NCI-H2107 treated with DMSO at 0.1 percent for 48 hours (cell line): ENCODE measurements around the gene NHLRC1.

Source experiments
- DNase-seq: peaks from one replicate; lab custom pipeline; 2025; ENCODE audit not compliant: unreplicated experiment; lab: John Stamatoyannopoulos, UW

Gene NHLRC1

DNA sequence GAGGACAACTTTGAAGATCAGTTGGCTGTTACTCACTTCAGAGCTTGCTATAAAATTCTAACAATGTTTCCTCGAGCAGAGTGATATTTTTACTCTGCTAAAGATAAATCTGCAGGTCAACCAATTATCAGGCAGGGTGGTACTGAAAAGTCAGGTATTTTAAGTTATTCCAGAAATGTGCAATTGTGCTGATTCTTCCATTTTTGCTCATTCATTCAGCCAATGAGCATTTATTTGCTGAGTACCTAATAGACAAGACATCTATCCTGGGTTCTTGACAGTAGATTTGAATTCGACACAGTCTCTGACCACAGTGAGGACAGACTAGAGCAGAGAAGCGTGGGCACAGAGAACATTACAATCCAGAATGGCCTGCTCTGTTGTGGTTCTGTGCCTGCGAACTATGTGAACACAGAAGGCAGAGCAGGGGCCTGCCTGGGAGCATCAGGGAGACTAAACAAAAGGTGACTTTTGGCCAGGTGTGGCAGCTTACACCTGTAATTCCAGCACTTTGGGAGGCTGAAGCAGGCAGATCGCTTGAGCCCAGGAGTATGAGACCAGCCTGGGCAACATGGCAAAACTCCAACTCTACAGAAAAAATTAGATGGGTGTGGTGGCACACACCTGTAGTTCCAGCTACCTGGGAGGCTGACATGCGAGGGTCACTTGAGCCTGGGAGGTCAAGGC is 17.6 kb upstream of the NHLRC1 start:
- no peak for DNase-seq

DNA sequence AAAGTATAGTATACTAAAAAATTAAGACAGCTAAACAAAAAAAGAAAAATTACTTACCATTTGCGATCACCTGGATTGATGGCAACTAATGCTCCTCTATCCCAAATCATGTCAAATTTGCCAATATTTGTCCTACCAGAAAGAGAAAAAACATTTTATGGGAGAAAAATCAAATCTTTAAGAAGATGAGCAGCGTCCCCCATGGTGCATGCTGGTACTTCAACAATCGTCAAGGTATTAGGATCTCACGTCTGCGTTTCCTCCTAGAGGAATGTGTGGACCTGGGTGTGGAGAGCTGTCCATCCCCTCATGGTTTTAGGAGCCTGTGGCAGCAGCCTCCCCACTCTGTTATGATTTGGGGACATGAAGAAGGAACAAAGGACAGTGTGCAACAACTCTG is 16.4 kb upstream of the NHLRC1 start:
- DNase-seq = no peak

DNA sequence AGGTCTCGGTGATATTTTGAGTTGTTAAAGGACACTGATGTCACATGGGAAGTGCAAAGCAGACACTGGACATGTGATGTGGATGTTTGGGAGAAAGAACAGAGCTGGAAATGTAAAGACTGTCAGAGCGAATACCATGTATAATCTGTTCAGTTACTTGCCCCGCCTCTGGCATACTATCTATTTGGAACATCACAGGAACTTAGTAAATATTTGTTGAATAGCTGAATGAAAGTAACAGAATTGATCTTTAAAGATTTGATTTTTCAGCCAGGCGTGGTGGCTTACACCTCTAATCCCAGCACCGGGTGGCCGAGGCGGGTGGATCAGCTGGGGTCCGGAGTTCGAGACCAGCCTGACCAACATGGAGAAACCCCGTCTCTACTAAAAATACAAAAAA is 13.8 kb upstream of the NHLRC1 start:
- DNase-seq = no peak

DNA sequence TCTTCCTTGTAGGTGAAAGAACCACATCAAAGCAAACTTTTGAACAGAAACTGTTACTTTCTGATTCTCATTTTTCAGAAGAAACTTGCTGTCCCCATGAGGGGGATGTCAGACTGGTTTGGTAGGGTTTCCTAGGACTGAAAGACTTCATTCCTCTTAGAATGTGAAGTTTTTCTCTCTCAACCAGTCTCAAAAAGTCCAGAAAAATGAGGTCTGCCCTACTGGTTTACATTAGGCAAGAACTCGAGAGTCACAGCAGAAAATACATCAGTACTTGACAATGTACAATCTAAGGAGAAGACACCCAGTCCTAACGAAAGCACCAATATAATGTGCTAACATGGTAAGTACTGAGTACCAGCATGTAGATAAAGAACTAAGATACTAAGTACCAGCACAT is 12.7 kb upstream of the NHLRC1 start:
- DNase-seq = no peak

DNA sequence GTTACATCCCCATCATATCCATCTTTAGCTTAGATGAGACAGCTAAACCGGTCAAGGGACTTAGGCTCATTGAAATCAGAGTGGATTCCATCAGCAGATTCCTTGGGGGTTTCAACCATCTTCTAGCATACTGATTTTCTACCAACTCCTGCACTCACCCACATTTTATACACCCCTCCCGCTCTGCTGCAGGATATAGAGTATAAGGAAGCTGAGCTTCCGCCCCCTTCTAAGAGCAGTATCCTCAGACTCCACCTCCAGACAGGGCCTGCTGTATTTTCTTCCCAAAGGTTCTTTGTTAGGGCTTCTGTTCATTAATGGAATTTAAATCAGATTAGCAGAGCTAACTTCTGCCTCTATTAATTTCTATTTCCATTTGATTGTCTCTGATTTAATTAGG is 9.9 kb upstream of the NHLRC1 start:
- no peak for DNase-seq

DNA sequence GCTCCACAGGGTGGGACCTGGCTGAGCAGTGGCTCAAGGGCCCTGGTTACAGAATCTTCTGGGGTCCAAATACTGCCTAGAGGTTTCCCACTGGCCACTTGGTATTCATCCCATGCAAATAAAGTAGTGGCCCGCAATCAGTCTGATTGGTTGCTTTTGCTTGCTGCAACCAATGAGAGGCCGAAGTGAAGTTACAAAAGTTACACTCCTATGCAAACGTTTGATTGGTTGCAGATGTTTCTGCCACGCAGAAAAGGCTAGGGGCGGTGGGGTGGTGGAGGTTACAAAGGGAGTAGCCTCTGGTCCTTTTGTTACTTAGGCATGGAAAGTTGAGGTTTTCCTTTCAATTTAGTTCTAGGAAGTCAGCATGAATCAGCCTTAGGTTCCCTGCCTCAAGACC is 3.6 kb upstream of the NHLRC1 start:
- DNase-seq = no peak

DNA sequence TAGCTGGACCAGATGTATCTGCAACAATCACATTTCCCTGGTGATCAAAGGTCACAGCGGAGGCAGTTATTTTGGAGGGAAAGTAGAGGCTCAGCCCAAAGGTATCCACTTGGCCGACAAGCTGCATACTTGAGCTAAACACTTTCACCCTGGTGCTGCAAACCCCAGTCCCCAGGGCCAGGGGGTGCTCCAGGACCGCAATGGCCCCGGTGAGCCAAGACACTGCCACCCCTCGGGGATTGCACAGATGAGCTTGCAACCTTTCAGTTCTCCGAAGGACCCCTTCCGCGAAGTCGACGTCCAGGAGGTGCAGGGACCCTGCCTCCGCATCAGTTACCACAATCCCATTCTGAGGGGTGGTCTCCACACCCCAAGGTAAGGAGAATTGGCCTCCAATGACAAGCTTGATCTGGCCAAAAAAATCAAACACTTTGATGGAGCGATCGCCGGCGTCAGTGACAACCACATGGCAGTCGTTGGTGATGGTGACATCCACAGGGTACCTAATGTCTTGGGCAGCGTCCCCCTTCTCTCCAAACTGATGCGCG is 823 bp downstream of the NHLRC1 start:
- no peak for DNase-seq

DNA sequence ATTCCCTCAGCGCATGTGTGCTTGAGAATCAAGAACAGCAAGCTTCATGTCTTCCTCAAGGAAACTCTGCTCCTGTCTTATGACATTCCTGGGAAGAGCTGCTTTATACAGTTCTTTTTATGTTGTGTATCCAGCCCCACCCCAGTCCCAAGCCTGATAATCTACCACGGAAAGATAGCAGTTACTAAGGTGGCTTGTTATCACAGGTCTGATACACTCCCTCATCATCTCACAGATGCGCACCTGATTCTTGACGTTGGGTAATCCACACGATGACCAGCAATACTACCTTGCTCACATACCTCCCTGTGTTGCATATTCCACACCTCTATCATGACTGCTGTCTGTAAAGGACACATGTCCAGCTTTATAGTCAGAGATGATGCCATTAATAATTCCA is 3.2 kb downstream of the NHLRC1 start:
- no peak for DNase-seq

DNA sequence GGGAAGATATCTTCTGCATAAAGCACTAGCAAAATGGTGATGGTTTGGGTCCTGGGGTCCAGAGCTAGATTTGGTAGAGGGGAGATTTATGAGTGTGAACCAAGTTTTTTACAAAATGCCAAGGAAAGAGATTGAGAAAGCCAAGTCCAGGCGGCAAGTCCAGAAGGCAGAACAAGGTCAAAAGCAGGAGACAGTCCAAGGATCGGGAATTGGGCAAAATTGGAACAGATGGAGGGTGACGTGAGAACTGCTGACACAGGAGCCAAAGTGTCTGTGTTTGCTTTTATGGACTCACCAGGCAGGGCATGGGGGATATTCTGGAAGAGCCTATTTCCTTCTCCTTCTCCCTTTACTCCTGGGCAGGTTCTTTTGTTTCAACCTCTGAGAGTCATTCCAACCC is 4.1 kb downstream of the NHLRC1 start:
- DNase-seq = no peak

DNA sequence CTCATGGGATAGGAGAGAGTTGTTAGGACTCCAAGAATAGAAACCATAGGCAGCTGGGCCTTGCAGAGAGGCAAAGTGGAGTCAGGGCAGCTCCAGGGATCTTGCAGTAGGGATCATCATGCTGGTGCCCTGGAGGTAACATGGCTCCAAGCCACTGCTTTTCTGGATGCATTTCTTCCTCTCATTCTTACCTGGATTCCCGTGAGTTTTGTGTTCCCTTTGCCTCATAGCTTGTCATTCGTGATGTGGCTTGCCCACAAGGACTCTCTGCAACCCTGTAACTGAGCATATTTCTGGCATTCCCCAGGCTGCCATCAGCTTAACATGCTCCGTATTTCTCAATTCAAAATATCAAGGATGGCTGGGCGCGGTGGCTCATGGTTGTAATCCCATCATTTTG is 5.3 kb downstream of the NHLRC1 start:
- no peak for DNase-seq

DNA sequence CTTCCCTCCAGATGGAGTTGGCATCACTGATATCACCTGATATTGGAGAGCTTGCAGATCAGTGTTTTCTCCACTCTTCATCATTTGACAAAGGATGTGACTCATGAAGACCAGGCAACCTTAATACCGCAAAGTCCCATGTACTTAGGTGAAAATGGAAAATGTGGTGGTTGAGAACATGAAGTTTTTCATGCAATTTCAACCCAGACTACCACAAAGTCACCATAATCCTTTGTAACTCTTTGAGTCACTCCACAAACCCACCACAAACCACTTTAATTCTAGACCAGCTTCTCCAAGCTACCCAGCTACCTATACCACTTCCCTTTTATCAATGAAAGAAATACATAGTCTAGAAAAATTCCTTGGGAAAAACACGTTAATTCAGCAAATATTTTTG is 7.1 kb downstream of the NHLRC1 start:
- DNase-seq = no peak

DNA sequence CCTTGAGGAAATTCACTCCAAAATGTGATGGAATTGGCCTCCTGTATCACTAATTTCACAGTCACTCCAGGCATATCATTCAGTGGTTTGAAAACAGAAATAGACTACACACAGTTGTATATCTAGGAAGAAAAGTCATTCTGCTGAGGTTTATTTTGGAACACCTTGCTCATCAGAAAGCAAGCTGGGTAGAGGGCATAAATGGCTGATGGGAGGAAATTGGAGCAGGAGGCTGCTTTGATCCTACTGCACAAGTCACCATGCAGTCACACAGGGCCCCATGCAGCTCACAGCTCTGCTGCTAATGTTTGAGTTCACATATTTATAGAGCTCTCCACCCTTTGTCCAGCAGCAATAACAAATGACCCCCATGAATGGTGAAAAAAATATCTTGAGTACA is 12.3 kb downstream of the NHLRC1 start:
- no peak for DNase-seq

DNA sequence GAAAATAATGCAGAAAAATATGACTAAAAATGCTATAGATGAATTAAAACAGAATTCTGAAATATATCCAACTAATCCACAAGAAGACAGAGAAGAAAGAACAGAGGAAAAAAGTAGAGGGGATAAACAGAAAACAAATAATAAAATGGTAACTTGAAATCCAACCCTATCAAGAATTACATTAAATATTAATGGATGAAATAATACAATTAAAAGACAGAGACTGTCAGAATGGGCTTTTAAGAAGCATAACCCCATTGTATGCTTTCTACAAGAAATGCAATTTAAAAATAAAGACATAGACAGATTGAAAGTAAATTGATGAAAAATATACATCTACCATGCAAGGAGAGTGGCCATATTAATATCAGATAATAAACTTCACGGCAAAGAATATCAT is 15.4 kb downstream of the NHLRC1 start:
- no peak for DNase-seq

DNA sequence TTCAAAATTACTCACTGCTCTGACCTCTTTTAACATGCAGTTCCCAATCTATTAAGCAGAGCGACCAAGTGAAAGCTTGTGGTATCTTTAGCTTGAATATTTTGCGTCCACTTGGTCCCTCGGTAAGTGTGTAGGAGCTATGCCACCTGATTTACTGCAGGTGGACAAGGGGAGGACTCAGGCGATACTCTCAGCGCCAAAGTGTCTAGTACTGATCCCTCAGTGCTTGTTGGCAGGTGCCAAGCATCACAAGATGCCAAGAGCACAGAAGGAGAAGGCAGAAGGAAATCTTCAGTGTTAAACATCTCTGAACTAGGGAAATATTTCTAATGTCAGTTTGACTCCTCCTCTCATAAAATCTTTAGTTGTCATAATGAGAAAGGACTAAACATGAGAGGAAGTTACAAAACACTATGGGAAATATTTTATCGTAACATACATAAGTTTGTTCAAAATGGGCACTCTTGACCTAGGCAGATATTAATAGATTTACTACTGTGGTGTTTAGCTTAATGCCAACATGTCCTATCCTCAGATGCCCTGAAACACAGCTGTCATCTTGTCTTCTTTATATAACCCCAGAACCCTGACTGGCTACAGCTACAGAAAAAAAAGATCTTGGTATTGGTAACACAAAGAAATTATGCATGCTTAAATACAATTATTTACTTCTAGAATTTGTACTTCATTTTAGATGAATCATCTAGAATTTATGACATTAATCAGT is 19.5 kb downstream of the NHLRC1 start:
- DNase-seq = no peak

DNA sequence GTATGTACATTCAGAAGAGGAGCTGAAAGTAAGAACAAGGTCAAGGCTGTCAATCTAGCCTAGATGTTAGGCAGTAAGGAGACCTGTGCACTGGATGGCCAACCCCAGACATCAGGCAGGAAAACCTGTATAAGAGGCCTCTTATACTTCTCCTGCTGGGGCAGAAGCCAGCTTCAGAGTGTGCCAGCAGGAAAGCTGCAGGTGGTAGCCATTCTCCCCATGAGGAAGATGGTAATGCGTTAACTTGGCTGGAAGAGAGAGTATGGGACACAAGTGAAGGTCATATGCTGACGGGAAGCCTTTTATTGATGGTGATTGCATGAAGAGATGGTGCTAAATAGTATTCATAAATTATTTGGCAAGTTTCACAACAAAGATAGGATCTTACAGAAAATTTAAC is 20.6 kb downstream of the NHLRC1 start:
- DNase-seq = no peak

DNA sequence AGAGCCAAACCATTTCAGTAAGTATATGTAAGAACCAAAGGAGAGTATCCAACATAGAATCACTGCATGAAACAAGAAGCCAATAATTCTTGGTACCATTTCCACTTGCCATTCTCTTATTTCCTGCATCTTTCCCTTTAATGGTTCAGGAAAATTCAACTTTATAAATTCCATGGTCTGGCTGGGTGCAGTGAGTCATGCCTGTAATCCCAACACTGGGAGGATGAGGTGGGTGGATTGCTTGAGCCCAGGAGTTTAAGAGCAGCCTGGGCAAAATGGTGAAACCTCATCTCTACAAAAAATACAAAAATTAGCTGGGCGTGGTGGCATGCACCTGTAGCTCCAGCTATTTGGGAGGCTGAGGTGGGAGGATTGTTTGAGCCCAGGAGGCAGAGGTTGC is 21.2 kb downstream of the NHLRC1 start:
- no peak for DNase-seq

DNA sequence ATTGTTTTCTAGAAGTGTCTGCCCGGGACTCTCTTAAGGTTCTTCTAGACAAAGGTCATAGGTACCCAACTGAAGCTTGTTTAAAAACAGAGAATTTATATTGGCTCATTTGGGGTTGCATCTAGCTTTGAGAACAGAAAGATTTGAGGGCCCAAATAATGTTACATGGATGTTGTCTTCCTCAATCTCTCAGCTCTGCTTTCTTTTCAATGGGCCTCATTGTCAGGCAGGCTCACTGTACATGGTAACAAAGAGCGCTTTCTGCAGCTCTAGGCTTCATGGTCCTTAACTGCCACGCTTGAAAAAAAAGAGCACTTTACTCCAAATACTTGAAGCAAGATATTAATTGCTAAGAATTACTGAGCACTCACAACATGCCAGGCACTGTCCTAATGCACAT is 22.2 kb downstream of the NHLRC1 start:
- no peak for DNase-seq

DNA sequence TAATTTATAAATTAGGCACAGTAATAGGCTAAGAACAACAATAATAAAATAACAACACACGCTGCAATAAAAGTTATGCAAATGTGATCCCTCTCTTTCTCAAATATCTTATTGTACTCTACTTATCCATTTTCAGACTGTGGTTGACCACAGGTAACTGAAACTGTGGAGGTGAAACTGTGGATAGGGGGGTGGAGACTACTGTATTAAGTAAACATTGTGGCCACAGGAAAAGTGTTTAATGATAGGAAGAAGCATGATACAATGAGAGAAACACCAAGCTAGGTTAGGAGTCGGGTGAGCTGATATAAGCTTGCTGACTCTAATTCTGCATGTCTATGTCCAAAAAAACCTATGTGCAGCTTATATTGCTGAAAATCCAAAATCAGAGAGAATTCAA is 23.0 kb downstream of the NHLRC1 start:
- DNase-seq = peak; percentile 64

DNA sequence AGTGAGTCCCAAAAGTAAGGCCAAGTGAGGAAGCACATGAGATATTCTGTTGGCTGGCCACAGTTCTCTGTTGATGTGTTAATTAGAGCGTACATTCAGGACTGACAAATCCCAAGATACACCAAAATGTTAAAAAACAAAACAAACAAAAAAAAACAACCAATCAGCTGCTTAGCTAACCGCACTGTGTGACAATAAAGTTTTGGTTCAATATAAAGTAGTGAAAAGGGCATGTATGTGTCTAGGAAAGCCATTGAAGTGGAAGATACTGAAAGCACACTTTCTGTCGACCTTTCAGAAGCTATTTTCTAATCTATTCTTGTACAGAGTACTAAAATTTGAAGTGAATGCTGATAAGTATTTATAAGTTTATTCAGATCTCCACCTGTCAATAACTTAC is 26.1 kb downstream of the NHLRC1 start:
- DNase-seq = no peak

DNA sequence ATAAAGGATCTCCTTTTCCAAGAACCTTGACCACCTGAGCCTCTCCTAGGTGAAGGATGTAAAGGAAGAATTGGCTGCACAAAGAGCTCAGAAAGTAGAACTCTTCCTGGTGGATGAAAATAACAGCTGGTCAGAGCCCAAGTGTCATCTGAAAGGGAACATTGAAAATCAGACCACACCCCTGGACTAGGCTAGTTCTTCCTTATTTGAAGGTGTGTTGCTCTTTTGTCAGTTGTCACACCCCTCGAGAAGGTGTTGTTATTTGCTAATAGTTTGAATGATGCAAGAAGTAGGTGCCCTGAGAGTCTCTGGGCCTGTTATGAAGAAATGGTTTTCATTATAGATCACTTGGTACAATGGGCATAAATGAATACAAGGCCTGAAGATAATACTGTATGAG is 31.1 kb downstream of the NHLRC1 start:
- DNase-seq = no peak

DNA sequence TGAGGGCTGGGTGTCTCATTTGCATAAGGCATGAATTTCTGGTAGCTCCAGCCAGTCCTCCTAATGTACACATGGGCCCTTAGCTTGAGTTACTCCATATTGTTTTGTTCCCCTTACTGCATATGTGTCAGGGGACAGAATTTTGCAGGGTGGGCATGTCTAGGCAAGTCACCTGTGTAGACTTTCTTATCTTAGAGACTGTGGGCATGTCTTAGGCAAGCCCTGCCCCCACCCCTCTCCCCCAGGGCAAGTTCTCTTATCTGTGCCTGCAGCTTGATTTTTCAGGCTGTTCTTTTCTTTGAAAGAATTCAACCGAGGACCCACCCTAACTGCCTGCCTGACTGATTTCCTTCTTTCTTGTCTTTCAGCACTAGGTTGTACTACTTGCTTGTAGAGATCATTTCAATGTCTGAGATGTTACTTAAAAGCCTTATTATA is 32.1 kb downstream of the NHLRC1 start:
- DNase-seq = no peak

DNA sequence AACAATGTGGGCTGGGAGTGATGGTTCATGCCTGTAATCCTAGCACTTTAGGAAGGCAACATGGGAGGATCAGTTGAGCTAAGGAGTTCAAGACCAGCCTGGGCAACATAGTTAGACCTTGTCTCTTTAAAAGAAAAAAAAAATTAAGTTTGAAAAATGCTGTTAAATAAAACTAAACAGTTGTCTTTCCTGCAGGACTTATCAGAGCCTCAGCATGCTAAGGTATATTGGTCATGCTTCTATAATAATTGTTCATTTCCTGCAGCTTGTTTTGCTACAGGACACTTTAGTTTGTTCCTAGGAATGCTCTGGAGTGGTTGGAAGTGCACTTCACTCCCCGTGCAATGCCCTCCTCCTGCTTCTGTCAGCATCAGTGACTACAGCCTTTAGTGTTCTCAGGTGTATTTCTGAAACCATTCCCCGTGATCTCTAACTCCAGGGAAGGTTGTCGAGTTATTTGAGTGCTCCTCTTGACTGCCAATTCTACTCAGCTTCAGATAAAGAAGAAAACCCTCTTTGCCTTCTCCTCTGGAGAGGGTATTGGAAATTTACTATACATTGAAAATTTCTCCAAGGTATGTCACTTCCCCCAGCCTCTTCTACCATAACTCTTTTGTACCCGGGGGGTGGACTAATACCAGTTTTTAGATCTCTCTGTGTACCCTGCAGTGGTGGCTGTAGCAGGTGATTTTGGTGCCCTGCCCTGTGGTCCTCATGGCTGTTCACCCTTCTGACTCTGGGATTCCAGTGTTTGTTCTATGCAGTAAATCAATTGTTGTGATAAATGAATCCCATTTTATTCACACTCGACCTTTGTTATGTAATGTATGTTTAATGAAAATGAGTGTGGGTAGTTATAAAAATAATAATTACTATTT is 33.8 kb downstream of the NHLRC1 start:
- DNase-seq = no peak
